HepG2 (cell line): ENCODE data around the gene VEZF1. TPM values are rescaled to one million over a fixed set of nuclear protein-coding genes. Genes with fewer than 3 reads are reported as not detected.

Experiments
- ATAC-seq: fragments of 200-7000 bp; cut with Tn5 transposase; 3 replicates; pipeline ENCODE4 v1.9.1; 2020; ENCODE audit warnings: mild to moderate bottlenecking, moderate library complexity
- BruUV-seq: library from RNA; stranded (reverse); fragments of 400-500 nt; replicated peaks from 2 replicates; lab custom pipeline; 2021; lab: Mats Ljungman, UMichigan
- CTCF ChIA-PET: fragments of 300-600 bp; formaldehyde crosslinking; extraction: SDS; loops from one replicate; lab custom pipeline; 2021; ENCODE audit warnings: low total read pairs, inconsistent platforms, low intra/inter-chr PET ratio; lab: Yijun Ruan, JAX
- POLR2A ChIA-PET: fragments of 350-600 bp; sonication (Branson Sonifier 250); formaldehyde crosslinking; loops from one replicate; lab custom pipeline; 2020; ENCODE audit warnings: antibody characterized with exemption, inconsistent platforms; lab: Yijun Ruan, JAX
- DNase-seq: peaks from one replicate; pipeline ENCODE4 v3.0.0-alpha.2; 2015; ENCODE audit warnings: low spot score
- FAIRE-seq: peaks from 3 replicates; lab custom pipeline; 2011; peaks lifted over from hg19 to GRCh38; lab: Jason Lieb, UNC
- H2AFZ ChIP-seq: one replicate; pipeline ENCODE4 v1.6.1; 2011; ENCODE audit warnings: low read length, inconsistent platforms
- H3K27ac ChIP-seq: fragments of 300-600 bp; 3 replicates; pipeline ENCODE4 v1.8.0; 2011; ENCODE audit warnings: mixed run types, mild to moderate bottlenecking, mixed read lengths, low read length, inconsistent platforms; ENCODE audit not compliant: insufficient read depth; ENCODE audit errors: extremely low read length
- H3K27me3 ChIP-seq, 2 experiments: fragments of 200-600 bp in 1 of 2; 2 replicates in 1 of 2; 3 replicates in 1 of 2; pipeline versions ENCODE4 v1.6.0 to v1.8.0; 2011; ENCODE audit warnings: low read length in 2 of 2, mild to moderate bottlenecking in 2 of 2, moderate library complexity in 2 of 2, inconsistent platforms in 1 of 2; ENCODE audit not compliant: insufficient read depth in 2 of 2, control insufficient read depth in 1 of 2
- H3K36me3 ChIP-seq, 2 experiments: fragments of 200-600 bp in 1 of 2; replicated peaks in 1 of 2; 2 replicates in 1 of 2; 3 replicates in 1 of 2; pipeline versions ENCODE4 v1.5.1 to v1.8.0; 2011; ENCODE audit warnings: low read length in 2 of 2, inconsistent platforms in 1 of 2; ENCODE audit not compliant: insufficient read depth in 2 of 2, control insufficient read depth in 1 of 2
- H3K4me1 ChIP-seq: 2 replicates; pipeline ENCODE4 v1.5.1; 2012; ENCODE audit warnings: low read length, inconsistent platforms; ENCODE audit not compliant: insufficient read depth
- H3K4me2 ChIP-seq: 2 replicates; pipeline ENCODE4 v1.6.0; 2011; ENCODE audit warnings: low read depth, low read length, inconsistent platforms
- H3K4me3 ChIP-seq, 3 experiments: fragments of 200-600 bp in 1 of 3; sonication (generic), shearing (Covaris generic) in 1 of 3; replicated peaks in 1 of 3; 2 replicates each; pipeline ENCODE4 v1.5.1; 2011 to 2016; ENCODE audit warnings: low read length in 3 of 3, inconsistent platforms in 2 of 3, low read depth in 2 of 3, mild to moderate bottlenecking in 2 of 3, control low read depth in 1 of 3, mixed read lengths in 1 of 3; ENCODE audit not compliant: insufficient read depth in 1 of 3
- H3K79me2 ChIP-seq: one replicate; pipeline ENCODE4 v1.6.1; 2011; ENCODE audit warnings: low read length, inconsistent platforms; ENCODE audit not compliant: insufficient read depth
- H3K9ac ChIP-seq: 2 replicates; pipeline ENCODE4 v1.6.0; 2011; ENCODE audit warnings: mild to moderate bottlenecking, low read depth, low read length, inconsistent platforms; ENCODE audit not compliant: insufficient read depth
- H3K9me3 ChIP-seq: 2 replicates; pipeline ENCODE4 v1.5.1; 2012; ENCODE audit warnings: mild to moderate bottlenecking, low read length
- H4K20me1 ChIP-seq: 2 replicates; pipeline ENCODE4 v1.6.0; 2011; ENCODE audit warnings: inconsistent platforms, mild to moderate bottlenecking, low read length, moderate library complexity; ENCODE audit not compliant: insufficient read depth
- AGO2 ChIP-seq: fragments of 200-400 bp; formaldehyde crosslinking; optimal IDR thresholded peaks from 2 replicates; pipeline ENCODE3; 2017; ENCODE audit warnings: mild to moderate bottlenecking, low read depth, low read length, moderate library complexity
- ARNT2 ChIP-seq: sonication (generic); formaldehyde crosslinking; IDR thresholded peaks from 2 replicates; pipeline ENCODE4 v1.8.0; 2022; ENCODE audit warnings: mild to moderate bottlenecking, low read depth, missing genetic modification reagents, moderate library complexity
- CREB1 ChIP-seq, 2 experiments: fragments of 450-650 bp in 1 of 2; IDR thresholded peaks; 2 replicates each; pipeline ENCODE4 v1.6.1; 2016 to 2017; ENCODE audit warnings: control low read depth in 1 of 2, mild to moderate bottlenecking in 1 of 2, missing compliant biosample characterization in 1 of 2, missing genetic modification characterization in 1 of 2
- JARID2 ChIP-seq: sonication (generic); formaldehyde crosslinking; IDR thresholded peaks from 2 replicates; pipeline ENCODE4 v1.8.1; 2023; ENCODE audit warnings: missing genetic modification reagents, inconsistent platforms; ENCODE audit not compliant: insufficient replicate concordance
- MAFK ChIP-seq, 2 experiments: IDR thresholded peaks in 1 of 2; conservative IDR thresholded peaks in 1 of 2; 2 replicates each; pipeline ENCODE4 v1.6.1; 2011; ENCODE audit warnings: improper control_type of control experiment in 2 of 2, low read length in 2 of 2
- MXI1 ChIP-seq: IDR thresholded peaks from 3 replicates; pipeline ENCODE4 v1.6.1; 2012; ENCODE audit warnings: low read depth, low read length, inconsistent platforms, borderline replicate concordance
- NFATC3 ChIP-seq: sonication (generic); formaldehyde crosslinking; IDR thresholded peaks from 2 replicates; pipeline ENCODE4 v1.5.1; 2020; ENCODE audit warnings: mild to moderate bottlenecking, missing genetic modification reagents
- PAF1 ChIP-seq: IDR thresholded peaks from 2 replicates; pipeline ENCODE4 v1.6.1; 2016; ENCODE audit warnings: missing genetic modification reagents, missing compliant biosample characterization
- PHF5A ChIP-seq: IDR thresholded peaks from one replicate; pipeline ENCODE4 v1.6.1; 2018; ENCODE audit warnings: low read depth, missing genetic modification reagents; ENCODE audit not compliant: unreplicated experiment
- POLR2A ChIP-seq, 2 experiments: IDR thresholded peaks; 2 replicates each; pipeline ENCODE4 v1.6.1; 2011; ENCODE audit warnings: low read depth in 2 of 2, low read length in 2 of 2, mild to moderate bottlenecking in 1 of 2, moderate library complexity in 1 of 2; ENCODE audit not compliant: insufficient read depth in 1 of 2
- POLR2AphosphoS2 ChIP-seq: IDR thresholded peaks from 2 replicates; pipeline ENCODE4 v1.6.1; 2011; ENCODE audit warnings: low read depth, low read length, improper control_type of control experiment
- SOX6 ChIP-seq, 2 experiments: fragments of 450-650 bp in 1 of 2; sonication (generic) in 1 of 2; formaldehyde crosslinking in 1 of 2; IDR thresholded peaks; 2 replicates each; pipeline versions ENCODE4 v1.4.0 to v1.6.1; 2017 to 2020; ENCODE audit warnings: antibody characterized with exemption in 1 of 2, mild to moderate bottlenecking in 1 of 2, missing genetic modification reagents in 1 of 2
- YY1 ChIP-seq: IDR thresholded peaks from 2 replicates; pipeline ENCODE4 v1.6.1; 2011; ENCODE audit warnings: low read length, low read depth, moderate library complexity, mild to moderate bottlenecking; ENCODE audit not compliant: insufficient read depth, insufficient replicate concordance
- ZBTB10 ChIP-seq: sonication (generic); formaldehyde crosslinking; IDR thresholded peaks from 2 replicates; pipeline ENCODE4 v1.4.0; 2020; ENCODE audit warnings: missing genetic modification reagents, borderline replicate concordance
- ZC3H4 ChIP-seq: sonication (generic); formaldehyde crosslinking; IDR thresholded peaks from 2 replicates; pipeline ENCODE4 v1.4.0; 2020; ENCODE audit warnings: missing genetic modification reagents, borderline replicate concordance
- WGBS: methylation state at CpG from one replicate; pipeline ENCODE4 v1.1.6; 2017; ENCODE audit warnings: low lambda C conversion rate; 5-methylcytosine and 5-hydroxymethylcytosine counted together
- in situ Hi-C: cut with HindIII; loops from 2 replicates; pipeline ENCODE4 v1.10.0; 2017; ENCODE audit warnings: low pct_unique_long_range_greater_than_20kb; ENCODE audit not compliant: extremely low pct_ligation_motif_present
- intact Hi-C: fragments of 100-400 bp; cut with micrococcal nuclease; formaldehyde crosslinking; loops from one replicate; pipeline ENCODE4 v1.10.0; 2022; ENCODE audit not compliant: unreplicated experiment
- polyA plus RNA-seq, 8 experiments: library from polyadenylated mRNA; depleted of rRNA in 3 of 8; stranded (reverse) in 7 of 8; unstranded in 1 of 8; fragments of >200 nt; fragmentation: Illumina TruSeq in 4 of 8; extraction: Trizol in 4 of 8; gene quantifications; 2 replicates each; pipeline versions ENCODE4 v1.2.1 to v1.2.3, GENCODE V29; 2011 to 2016; ENCODE audit warnings: low read depth in 4 of 8, missing spikeins in 1 of 8, mixed read lengths in 1 of 8; ENCODE audit not compliant: insufficient read depth in 1 of 8
- total RNA-seq, 5 experiments: library from RNA; depleted of rRNA; stranded (reverse); fragments of >200 nt; fragmentation: Illumina TruSeq; extraction: Trizol; gene quantifications; 2 replicates each; pipeline ENCODE4 v1.2.3, GENCODE V29; 2016; ENCODE audit warnings: low read depth in 1 of 5

Gene VEZF1
- total and polyA plus RNA-seq, 2 of the 13 experiments (the other 11 are each of a cell fraction or from before 2014, with no cell fraction given) = 45.9 to 49.7 TPM

GRCh38 chr17:57999010-57999495 is 11.0 kb upstream of the VEZF1 start (continued):
- TF ChIP-seq SOX6 (IDR thresholded peaks at IDR 0.05) (no peak), SOX6 (CRISPR knock-in tag; IDR thresholded peaks at IDR 0.05) (no peak), ARNT2 (CRISPR knock-in tag) (no peak), NFATC3 (CRISPR knock-in tag) (no peak), PHF5A (CRISPR knock-in tag) (no peak), JARID2 (CRISPR knock-in tag) (no peak), YY1 (peak; percentile 9), MXI1 (no peak)

- H3K27ac ChIP-seq = no peak overlapping the region
- no peak overlapping the region for H2AFZ ChIP-seq
- CTCF ChIA-PET = interaction anchor here (1.5 kb wide), 1 partner anchor 139 kb away, joined by 7 read pairs; no protein-coding TSS in a partner anchor
- H3K79me2 ChIP-seq = peaks cover 3% of the 10 kb centered on the region
- POLR2A ChIA-PET = interaction anchor here (1.2 to 14.7 kb wide), 9 partner anchors 7 to 158 kb away, joined by 4 to 173 read pairs (median 10); partner anchors contain the start of genes MRPS23, SRSF1 and VEZF1
- peaks cover 49% of the 10 kb centered on the region for H3K4me1 ChIP-seq
- H3K27me3 ChIP-seq = no peaks in the 10 kb centered on the region
- peaks cover 20% of the 10 kb centered on the region for H4K20me1 ChIP-seq
- ATAC-seq (no peak), DNase-seq (no peak), FAIRE-seq (no peak)
- peaks cover 0 to 11% of the 10 kb centered on the region in 2 experiments; a peak in 2 of 5 replicates for H3K36me3 ChIP-seq
- intact Hi-C loops (no loop called here), in situ Hi-C loops (loop anchor here (5.0 kb wide), 1 partner anchor 135 kb away; no protein-coding TSS in a partner anchor)
- no peak overlapping the region for H3K9ac ChIP-seq
- H3K4me3 ChIP-seq = no peak overlapping the region
- no peak overlapping the region for H3K4me2 ChIP-seq
- WGBS = 99% methylated on average over 3 of the region's 3 CpGs
- no peaks in the 10 kb centered on the region for H3K9me3 ChIP-seq
- no TSS peak for BruUV-seq
- TF ChIP-seq PAF1 (CRISPR knock-in tag) (peak; percentile 61; the same call in 1 of the 2 replicates), AGO2 (peak; percentile 53), MAFK (conservative IDR thresholded peaks at IDR 0.05 in 1 of 2, IDR thresholded peaks at IDR 0.05 in 1 of 2; ENCODE audit: low read length in 2 of 2) (peak; percentile 82 to 86), ZC3H4 (CRISPR knock-in tag) (no peak), POLR2AphosphoS2 (peak; percentile 43), CREB1 (IDR thresholded peaks at IDR 0.05) (no peak), CREB1 (CRISPR knock-in tag; IDR thresholded peaks at IDR 0.05) (no peak), ZBTB10 (no peak), POLR2A (IDR thresholded peaks at IDR 0.05; ENCODE audit: insufficient read depth in 1 of 2, low read depth in 2 of 2, low read length in 2 of 2) (0 out of 4 replicates have a peak, but pooled peaks of 1 of the 2 experiments have one; percentile 6)
Measured at GRCh38 chr17:57997085-57997809, 9.2 kb upstream of the VEZF1 start.
